ENCODE data around the gene MAP3K7.

DNA sequence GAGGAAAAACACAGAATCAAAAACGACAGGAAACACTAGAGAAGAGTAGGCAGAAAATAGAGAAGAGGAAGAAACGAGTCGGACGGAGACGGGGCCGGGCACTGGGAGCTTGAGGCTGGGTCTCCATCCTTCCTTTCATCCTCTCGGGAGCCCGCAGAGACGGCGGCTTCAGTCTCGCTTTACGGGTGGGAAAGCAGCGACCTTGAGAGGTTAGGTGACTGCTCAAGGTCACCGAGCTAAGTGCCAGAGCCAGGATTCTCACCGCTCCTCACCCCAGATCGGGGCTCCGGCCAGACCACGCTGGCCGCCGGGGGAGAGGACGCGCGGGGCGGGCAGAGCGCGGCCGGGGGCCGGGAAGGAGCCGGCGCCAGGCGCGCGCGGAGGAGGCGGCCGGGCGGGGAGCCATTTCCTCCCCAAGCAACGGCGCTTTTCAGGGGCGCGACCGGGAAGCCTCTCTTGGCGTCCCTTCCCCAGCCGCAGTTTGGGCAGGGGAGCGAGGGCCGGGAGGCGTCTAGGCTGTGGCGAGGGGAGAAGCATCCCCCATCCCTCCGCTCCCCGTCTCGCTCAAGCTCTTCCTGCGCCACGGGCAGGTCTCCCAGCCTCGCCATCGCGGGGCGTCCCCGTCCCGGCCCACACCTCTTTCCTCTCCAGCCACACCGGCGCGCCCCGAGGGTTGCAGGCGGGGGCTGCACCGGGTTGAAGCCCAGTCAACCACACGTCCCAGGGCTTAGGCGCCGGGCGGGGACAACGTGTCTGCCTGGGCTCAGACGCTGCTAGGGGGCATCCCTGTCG lies 24.1 kb upstream of the MAP3K7 start:
- no peak for TF ChIP-seq CTCF (IDR thresholded peaks at IDR 0.05; ENCODE audit: borderline replicate concordance, extremely low read depth, low read length, poor library complexity, severe bottlenecking)
- no peak for TF ChIP-seq EZH2 (IDR thresholded peaks at IDR 0.05; ENCODE audit: borderline replicate concordance, low read depth, low read length, severe bottlenecking)

All from DND-41 (cell line).